Activated naive CD4-positive, alpha-beta T cell treated with anti-CD3 and anti-CD28 coated beads for 36 hours (primary cell): ENCODE results near the gene MAX. TPM values are rescaled to one million over a fixed set of nuclear protein-coding genes. Genes with fewer than 3 reads are reported as not detected.
"Not testable (repeated sequence)": the region's sequence is repeated elsewhere in the genome, so short reads cannot be mapped to it uniquely, and the experiment has no call there.

Experiments used
- CTCF ChIA-PET: fragments of 350-600 bp; sonication (Branson Sonifier 250); formaldehyde crosslinking; loops from one replicate; lab custom pipeline; 2021; ENCODE audit warnings: antibody characterized with exemption; lab: Charles Lee
- DNase-seq: peaks from one replicate; pipeline ENCODE4 v3.0.0-alpha.2; 2020
- H3K27ac Mint-ChIP-seq: one replicate; pipeline ENCODE4 v1.8.0; 2021; ENCODE audit warnings: mild to moderate bottlenecking, mixed read lengths
- H3K27me3 Mint-ChIP-seq: one replicate; pipeline ENCODE4 v1.8.0; 2021; ENCODE audit warnings: low read depth, mixed read lengths
- H3K36me3 Mint-ChIP-seq: one replicate; pipeline ENCODE4 v1.8.0; 2021; ENCODE audit warnings: low read depth, mixed read lengths
- H3K4me1 Mint-ChIP-seq: one replicate; pipeline ENCODE4 v1.8.0; 2021; ENCODE audit warnings: low read depth, mixed read lengths
- H3K4me3 Mint-ChIP-seq: one replicate; pipeline ENCODE4 v1.8.0; 2021; ENCODE audit warnings: mild to moderate bottlenecking, moderate library complexity, mixed read lengths
- H3K9me3 Mint-ChIP-seq: one replicate; pipeline ENCODE4 v1.8.0; 2021; ENCODE audit warnings: mixed read lengths
- intact Hi-C: fragments of 100-400 bp; cut with micrococcal nuclease; formaldehyde crosslinking; loops from one replicate; pipeline ENCODE4 v1.15.1; 2023
- total RNA-seq, 2 experiments: library from RNA; stranded (reverse); gene quantifications; one replicate each; pipeline ENCODE4 v1.2.3, GENCODE V29; 2021

Gene MAX
- total RNA-seq, 2 experiments from 2014 or later, result 67.9 to 75.1 TPM

- intact Hi-C loops, result loop anchor here (1.0 to 10.0 kb wide), 14 partner anchors 69 to 1457 kb away; partner anchors contain the start of genes CHURC1, FUT8, GPHN and WDR89
- CTCF ChIA-PET, result interaction anchor here (0.6 to 1.0 kb wide), 2 partner anchors 10 to 846 kb away, joined by 4 to 5 read pairs; no protein-coding TSS in a partner anchor
- Mint-ChIP-seq H3K27ac (peak overlapping the region; percentile 91), H3K27me3 (no peaks in the 10 kb centered on the region), H3K9me3 (no peaks in the 10 kb centered on the region), H3K4me1 (peaks cover 37% of the 10 kb centered on the region), H3K4me3 (peak overlapping the region; percentile 87), H3K36me3 (peaks cover 11% of the 10 kb centered on the region)
- peak; percentile 38 for DNase-seq
Measured at GRCh38 chr14:65101631-65102440, 481 bp downstream of the MAX start.

- Mint-ChIP-seq H3K27ac (peak overlapping the region; percentile 85), H3K36me3 (peaks cover 11% of the 10 kb centered on the region), H3K27me3 (no peaks in the 10 kb centered on the region), H3K4me1 (peaks cover 45% of the 10 kb centered on the region), H3K9me3 (no peaks in the 10 kb centered on the region), H3K4me3 (peak overlapping the region; percentile 87)
- no peak for DNase-seq
- CTCF ChIA-PET, result interaction anchor here (0.6 kb wide), 1 partner anchor 846 kb away, joined by 5 read pairs; no protein-coding TSS in a partner anchor
- intact Hi-C loops, result loop anchor here (5.0 to 10.0 kb wide), 6 partner anchors 181 to 1456 kb away; partner anchors contain the start of genes CHURC1, GPHN and WDR89
Measured at GRCh38 chr14:65100922-65101541, 1.3 kb downstream of the MAX start.

- CTCF ChIA-PET, result interaction anchor here (0.6 to 2.1 kb wide), 3 partner anchors 18 to 112 kb away, joined by 3 to 5 read pairs (median 3); partner anchors contain the start of gene FNTB
- peak overlapping the region; percentile 46 for H3K4me3 Mint-ChIP-seq
Measured at GRCh38 chr14:65098586-65098985, 3.7 kb downstream of the MAX start.

GRCh38 chr14:65096323-65097089 is 5.8 kb downstream of the MAX start:
- Mint-ChIP-seq H3K9me3 (no peaks in the 10 kb centered on the region), H3K4me3 (no peak overlapping the region), H3K4me1 (peaks cover 70% of the 10 kb centered on the region), H3K27me3 (no peaks in the 10 kb centered on the region), H3K27ac (no peak overlapping the region), H3K36me3 (peaks cover 34% of the 10 kb centered on the region)
- CTCF ChIA-PET, result no interaction called here
- no peak for DNase-seq
- intact Hi-C loops, result no loop called here

More at GRCh38 chr14:65098586-65098985, 3.7 kb downstream of the MAX start:
- intact Hi-C loops, result loop anchor here (1.0 to 2.0 kb wide), 2 partner anchors 18 to 108 kb away; no protein-coding TSS in a partner anchor
- Mint-ChIP-seq H3K36me3 (peaks cover 26% of the 10 kb centered on the region), H3K9me3 (no peaks in the 10 kb centered on the region), H3K4me1 (peaks cover 69% of the 10 kb centered on the region), H3K27ac (peak overlapping the region; percentile 87), H3K27me3 (no peaks in the 10 kb centered on the region)
- no peak for DNase-seq

- Mint-ChIP-seq H3K9me3 (no peaks in the 10 kb centered on the region), H3K36me3 (peaks cover 38% of the 10 kb centered on the region), H3K27ac (no peak overlapping the region), H3K4me3 (no peak overlapping the region), H3K4me1 (peaks cover 72% of the 10 kb centered on the region), H3K27me3 (no peaks in the 10 kb centered on the region)
- intact Hi-C loops, result no loop called here
- CTCF ChIA-PET, result interaction anchor here (0.8 kb wide), 1 partner anchor 12 kb away, joined by 3 read pairs; no protein-coding TSS in a partner anchor
- DNase-seq, result no peak
Measured at GRCh38 chr14:65095633-65096205, 6.6 kb downstream of the MAX start.

GRCh38 chr14:65092349-65092748 is 10.0 kb downstream of the MAX start:
- CTCF ChIA-PET, result no interaction called here
- H3K36me3 Mint-ChIP-seq, result peaks cover 58% of the 10 kb centered on the region
- H3K27me3 Mint-ChIP-seq, result no peaks in the 10 kb centered on the region
- H3K4me1 Mint-ChIP-seq, result peaks cover 55% of the 10 kb centered on the region
- no peak overlapping the region for H3K4me3 Mint-ChIP-seq
- intact Hi-C loops, result no loop called here
- no peak for DNase-seq
- H3K27ac Mint-ChIP-seq, result no peak overlapping the region
- peaks cover 7% of the 10 kb centered on the region for H3K9me3 Mint-ChIP-seq

GRCh38 chr14:65087835-65088234 is 14.5 kb downstream of the MAX start:
- H3K36me3 Mint-ChIP-seq, result peaks cover 73% of the 10 kb centered on the region
- DNase-seq, intact Hi-C loops, CTCF ChIA-PET, H3K27me3 Mint-ChIP-seq, H3K4me3 Mint-ChIP-seq, H3K27ac Mint-ChIP-seq: not testable (repeated sequence)
- peaks cover 51% of the 10 kb centered on the region for H3K4me1 Mint-ChIP-seq
- H3K9me3 Mint-ChIP-seq, result peaks cover 18% of the 10 kb centered on the region

- H3K27me3 Mint-ChIP-seq, H3K27ac Mint-ChIP-seq, DNase-seq, H3K4me3 Mint-ChIP-seq, intact Hi-C loops, CTCF ChIA-PET: not testable (repeated sequence)
- peaks cover 18% of the 10 kb centered on the region for H3K9me3 Mint-ChIP-seq
- peaks cover 60% of the 10 kb centered on the region for H3K4me1 Mint-ChIP-seq
- peaks cover 80% of the 10 kb centered on the region for H3K36me3 Mint-ChIP-seq
Measured at GRCh38 chr14:65086686-65087085, 15.6 kb downstream of the MAX start.

- CTCF ChIA-PET, result interaction anchor here (1.1 kb wide), 1 partner anchor 617 kb away, joined by 3 read pairs; no protein-coding TSS in a partner anchor
- H3K27ac Mint-ChIP-seq, result no peak overlapping the region
- H3K36me3 Mint-ChIP-seq, result peaks cover 79% of the 10 kb centered on the region
- peaks cover 71% of the 10 kb centered on the region for H3K4me1 Mint-ChIP-seq
- intact Hi-C loops, result no loop called here
- no peaks in the 10 kb centered on the region for H3K27me3 Mint-ChIP-seq
- H3K9me3 Mint-ChIP-seq, result peaks cover 18% of the 10 kb centered on the region
- DNase-seq, result no peak
- H3K4me3 Mint-ChIP-seq, result no peak overlapping the region
Measured at GRCh38 chr14:65084554-65085505, 17.5 kb downstream of the MAX start.

- H3K4me3 Mint-ChIP-seq, result no peak overlapping the region
- no peak for DNase-seq
- H3K36me3 Mint-ChIP-seq, result peaks cover 65% of the 10 kb centered on the region
- intact Hi-C loops, result no loop called here
- no peak overlapping the region for H3K27ac Mint-ChIP-seq
- CTCF ChIA-PET, result interaction anchor here (0.8 to 1.5 kb wide), 2 partner anchors 10 to 13 kb away, joined by 3 read pairs; no protein-coding TSS in a partner anchor
- H3K4me1 Mint-ChIP-seq, result peaks cover 78% of the 10 kb centered on the region
- H3K9me3 Mint-ChIP-seq, result peaks cover 17% of the 10 kb centered on the region
- no peaks in the 10 kb centered on the region for H3K27me3 Mint-ChIP-seq
Measured at GRCh38 chr14:65082930-65083329, 19.4 kb downstream of the MAX start.
